Measurements from ENCODE around the gene CAPN2.
"Not testable (repeated sequence)": the region's sequence is repeated elsewhere in the genome, so short reads cannot be mapped to it uniquely, and the experiment has no call there.

CAPN2 gene

GRCh38 chr1:223738465-223739365, 26.4 kb downstream of the CAPN2 start:
- FAIRE-seq: no peak
- no peak for DNase-seq (ENCODE audit: insufficient read length, low spot score)

GRCh38 chr1:223739366-223740037, 27.2 kb downstream of the CAPN2 start:
- no peak for FAIRE-seq
- DNase-seq (ENCODE audit: insufficient read length, low spot score): no peak

- not testable (repeated sequence) for DNase-seq (ENCODE audit: insufficient read length, low spot score); FAIRE-seq
Observed at GRCh38 chr1:223740038-223740736, 27.8 kb downstream of the CAPN2 start.

GRCh38 chr1:223741861-223742260, 29.5 kb downstream of the CAPN2 start:
- FAIRE-seq (no peak), DNase-seq (ENCODE audit: insufficient read length, low spot score) (no peak)

GRCh38 chr1:223742856-223743517, 30.6 kb downstream of the CAPN2 start:
- DNase-seq (ENCODE audit: insufficient read length, low spot score): no peak
- FAIRE-seq: no peak

- no peak for DNase-seq (ENCODE audit: insufficient read length, low spot score)
- no peak for FAIRE-seq
Observed at GRCh38 chr1:223745731-223746130, 33.4 kb downstream of the CAPN2 start.

- FAIRE-seq (no peak), DNase-seq (ENCODE audit: insufficient read length, low spot score) (no peak)
Observed at GRCh38 chr1:223747838-223748335, 35.5 kb downstream of the CAPN2 start.

- DNase-seq (ENCODE audit: insufficient read length, low spot score) (no peak), FAIRE-seq (no peak)
Observed at GRCh38 chr1:223748405-223748772, 36.0 kb downstream of the CAPN2 start.

- DNase-seq (ENCODE audit: insufficient read length, low spot score) (peak; percentile 65), FAIRE-seq (peak; percentile 56)
Observed at GRCh38 chr1:223748773-223749733, 36.7 kb downstream of the CAPN2 start.

- DNase-seq (ENCODE audit: insufficient read length, low spot score) (no peak), FAIRE-seq (no peak)
Observed at GRCh38 chr1:223750730-223751570, 38.6 kb downstream of the CAPN2 start.

- DNase-seq (ENCODE audit: insufficient read length, low spot score) (no peak), FAIRE-seq (no peak)
Observed at GRCh38 chr1:223751696-223752095, 39.4 kb downstream of the CAPN2 start.

GRCh38 chr1:223752721-223753515, 40.6 kb downstream of the CAPN2 start:
- DNase-seq (ENCODE audit: insufficient read length, low spot score): no peak

GRCh38 chr1:223754681-223755431, 42.5 kb downstream of the CAPN2 start:
- DNase-seq (ENCODE audit: insufficient read length, low spot score) (no peak), FAIRE-seq (no peak)

More at GRCh38 chr1:223752721-223753515, 40.6 kb downstream of the CAPN2 start:
- FAIRE-seq: no peak

- no peak for FAIRE-seq
- DNase-seq (ENCODE audit: insufficient read length, low spot score): no peak
Observed at GRCh38 chr1:223755432-223755792, 43.1 kb downstream of the CAPN2 start.

GRCh38 chr1:223755992-223756775, 43.8 kb downstream of the CAPN2 start:
- DNase-seq (ENCODE audit: insufficient read length, low spot score): no peak
- no peak for FAIRE-seq

All from GM19239 (cell line).